ENCODE measurements around the gene NOP10. TPM values are rescaled to one million over a fixed set of nuclear protein-coding genes. Genes with fewer than 3 reads are reported as not detected.

Gene NOP10
- total RNA-seq, 1 donor = 285 TPM

DNA sequence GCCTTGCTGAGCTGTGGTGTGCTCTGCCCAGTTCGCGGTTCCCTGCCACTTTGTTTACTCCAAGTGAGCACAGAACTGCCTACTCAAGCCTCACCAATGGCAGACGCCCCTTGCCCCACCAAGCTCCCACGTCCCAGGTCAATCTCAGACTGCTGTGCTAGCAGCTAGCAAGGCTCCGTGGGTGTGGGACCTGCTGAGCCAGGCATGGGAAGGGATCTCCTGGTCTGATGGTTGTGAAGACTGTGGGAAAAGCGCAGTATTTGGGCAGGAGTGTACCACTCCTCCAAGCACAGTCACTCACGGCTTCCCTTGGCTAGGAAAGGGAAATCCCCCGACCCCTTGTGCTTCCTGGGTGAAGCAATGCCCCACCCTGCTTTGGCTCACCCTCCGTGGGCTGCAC is 50.3 kb downstream of the NOP10 start:
- no peak overlapping the region for H3K4me3 ChIP-seq (ENCODE audit: low read depth, low read length)
- TF ChIP-seq, protein P1, sequence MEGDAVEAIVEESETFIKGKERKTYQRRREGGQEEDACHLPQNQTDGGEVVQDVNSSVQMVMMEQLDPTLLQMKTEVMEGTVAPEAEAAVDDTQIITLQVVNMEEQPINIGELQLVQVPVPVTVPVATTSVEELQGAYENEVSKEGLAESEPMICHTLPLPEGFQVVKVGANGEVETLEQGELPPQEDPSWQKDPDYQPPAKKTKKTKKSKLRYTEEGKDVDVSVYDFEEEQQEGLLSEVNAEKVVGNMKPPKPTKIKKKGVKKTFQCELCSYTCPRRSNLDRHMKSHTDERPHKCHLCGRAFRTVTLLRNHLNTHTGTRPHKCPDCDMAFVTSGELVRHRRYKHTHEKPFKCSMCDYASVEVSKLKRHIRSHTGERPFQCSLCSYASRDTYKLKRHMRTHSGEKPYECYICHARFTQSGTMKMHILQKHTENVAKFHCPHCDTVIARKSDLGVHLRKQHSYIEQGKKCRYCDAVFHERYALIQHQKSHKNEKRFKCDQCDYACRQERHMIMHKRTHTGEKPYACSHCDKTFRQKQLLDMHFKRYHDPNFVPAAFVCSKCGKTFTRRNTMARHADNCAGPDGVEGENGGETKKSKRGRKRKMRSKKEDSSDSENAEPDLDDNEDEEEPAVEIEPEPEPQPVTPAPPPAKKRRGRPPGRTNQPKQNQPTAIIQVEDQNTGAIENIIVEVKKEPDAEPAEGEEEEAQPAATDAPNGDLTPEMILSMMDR (IDR thresholded peaks at IDR 0.05; ENCODE audit: insufficient read depth, low read length) = no peak
- DNase-seq (ENCODE audit: low read depth) = no peak

Small RNA genes within 50 kb of the gene (small RNA-seq; reads per million reads assigned to genes)
- gene MIR1233-1 (not detected), gene RF00019 (not detected)

Other genes starting within 250 kb of the NOP10 start
- gene EMC7, start 241.3 kb downstream of the NOP10 start, total RNA-seq (ENCODE audit: low replicate concordance) = 26.0 and 46.6 TPM in 2 replicates
- gene PGBD4, start 241.1 kb downstream of the NOP10 start, total RNA-seq (ENCODE audit: low replicate concordance) = 1.6 and 2.2 TPM in 2 replicates
- gene KATNBL1, start 133.0 kb downstream of the NOP10 start, total RNA-seq (ENCODE audit: low replicate concordance) = 31.7 and 57.3 TPM in 2 replicates
- 121 and 129 TPM in 2 replicates for gene EMC4, start 118.1 kb downstream of the NOP10 start, total RNA-seq (ENCODE audit: low replicate concordance)
- 29.4 and 47.3 TPM in 2 replicates for gene SLC12A6, start 5.4 kb downstream of the NOP10 start, total RNA-seq (ENCODE audit: low replicate concordance)
- under 0.01 TPM in 1 of 2 replicates, not detected in the other for gene NUTM1, start 179 bp upstream of the NOP10 start, total RNA-seq (ENCODE audit: low replicate concordance)
- gene LPCAT4, start 24.1 kb upstream of the NOP10 start, total RNA-seq (ENCODE audit: low replicate concordance) = 12.5 and 19.3 TPM in 2 replicates
- 18.9 and 23.5 TPM in 2 replicates for gene GOLGA8A, start 94.7 kb upstream of the NOP10 start, total RNA-seq (ENCODE audit: low replicate concordance)
- 18.0 and 33.9 TPM in 2 replicates for gene GOLGA8B, start 240.5 kb upstream of the NOP10 start, total RNA-seq (ENCODE audit: low replicate concordance)

All from fibroblast of the aortic adventitia (primary cell).